Activated CD4-positive, alpha-beta T cell treated with anti-CD3 and anti-CD28 coated beads, Interleukin-2, amount 10 ng/mL, durations not matched to agents 24 days and 14 days (primary cell): Measurements from ENCODE around the gene PAPPA. TPM values are rescaled to one million over a fixed set of nuclear protein-coding genes. Genes with fewer than 3 reads are reported as not detected.

Experiments
- DNase-seq: peaks from one replicate; pipeline ENCODE4 v3.0.0; 2022
- H3K27ac Mint-ChIP-seq: one replicate; pipeline ENCODE4 v1.8.0; 2022; ENCODE audit warnings: mild to moderate bottlenecking, mixed read lengths
- H3K27me3 Mint-ChIP-seq: one replicate; pipeline ENCODE4 v1.8.0; 2022; ENCODE audit warnings: mixed read lengths
- H3K36me3 Mint-ChIP-seq: one replicate; pipeline ENCODE4 v1.8.0; 2022; ENCODE audit warnings: low read depth, mild to moderate bottlenecking, mixed read lengths
- H3K4me1 Mint-ChIP-seq: one replicate; pipeline ENCODE4 v1.8.0; 2021; ENCODE audit warnings: mixed read lengths
- H3K4me3 Mint-ChIP-seq: one replicate; pipeline ENCODE4 v1.8.0; 2022; ENCODE audit warnings: mild to moderate bottlenecking, moderate library complexity, mixed read lengths
- H3K9me3 Mint-ChIP-seq: one replicate; pipeline ENCODE4 v1.8.0; 2021; ENCODE audit warnings: mixed read lengths
- intact Hi-C: fragments of 100-400 bp; cut with micrococcal nuclease; formaldehyde crosslinking; loops from one replicate; pipeline ENCODE4 v1.15.1; 2023
- total RNA-seq: library from RNA; stranded (reverse); gene quantifications from 2 replicates; pipeline ENCODE4 v1.2.3, GENCODE V29; 2022

PAPPA gene
- total RNA-seq, 1 donor from 2014 or later: not detected

GRCh38 chr9:116298878-116299391, 145.3 kb downstream of the PAPPA start:
- Mint-ChIP-seq H3K4me1 (no peaks in the 10 kb centered on the region), H3K4me3 (no peak overlapping the region), H3K36me3 (no peaks in the 10 kb centered on the region), H3K9me3 (no peaks in the 10 kb centered on the region), H3K27me3 (no peaks in the 10 kb centered on the region), H3K27ac (no peak overlapping the region)
- no peak for DNase-seq
- intact Hi-C loops: no loop called here

DNA sequence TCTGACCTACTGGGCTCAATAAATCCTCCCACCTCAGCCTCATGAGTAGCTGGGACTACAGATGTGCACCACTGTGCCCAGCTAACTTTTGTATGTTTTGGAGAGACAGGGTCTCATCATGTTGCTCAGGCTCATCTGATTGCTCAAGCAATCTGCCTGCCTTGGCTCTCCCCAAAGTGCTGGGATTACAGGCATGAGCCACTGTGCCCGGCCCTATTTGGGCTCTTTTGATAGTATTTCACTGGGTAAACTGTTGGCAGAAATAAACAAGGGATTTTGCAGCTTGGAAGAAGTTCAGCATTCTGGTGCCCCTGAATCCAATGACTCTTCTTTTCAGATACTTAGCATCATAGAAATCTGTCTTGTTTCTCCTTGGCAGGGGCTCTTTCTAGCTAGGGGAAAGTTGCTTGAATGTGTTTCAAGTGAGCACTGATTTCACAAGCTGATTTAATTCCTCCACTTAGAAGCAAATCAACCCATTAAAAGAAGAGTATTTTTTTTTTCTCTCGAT, 146.8 kb downstream of the PAPPA start:
- H3K36me3 Mint-ChIP-seq: no peaks in the 10 kb centered on the region
- no peaks in the 10 kb centered on the region for H3K27me3 Mint-ChIP-seq
- intact Hi-C loops: no loop called here
- H3K4me1 Mint-ChIP-seq: no peaks in the 10 kb centered on the region
- no peak overlapping the region for H3K27ac Mint-ChIP-seq
- no peak for DNase-seq
- H3K4me3 Mint-ChIP-seq: no peak overlapping the region
- H3K9me3 Mint-ChIP-seq: no peaks in the 10 kb centered on the region

DNA sequence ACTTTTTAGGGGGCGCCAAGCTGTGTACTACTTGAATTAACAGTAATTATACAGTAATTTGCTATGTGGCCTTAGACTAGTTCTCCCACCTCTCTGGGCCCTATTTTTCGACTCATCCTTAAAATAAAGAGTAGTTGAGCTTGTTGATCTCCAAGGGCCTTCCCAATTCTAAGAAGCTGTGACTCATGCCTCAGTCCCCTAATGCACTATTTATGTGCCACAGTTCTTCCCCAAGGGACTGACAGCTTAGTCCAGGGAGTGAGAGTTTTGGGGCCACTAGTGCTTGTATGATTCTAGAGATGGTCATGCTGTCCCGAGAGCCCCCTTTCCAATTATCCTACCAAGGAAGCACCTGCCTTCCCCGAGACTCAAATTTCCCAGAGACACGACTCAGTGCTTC, 149.7 kb downstream of the PAPPA start:
- H3K27me3 Mint-ChIP-seq: no peaks in the 10 kb centered on the region
- no peak overlapping the region for H3K4me3 Mint-ChIP-seq
- no peak for DNase-seq
- intact Hi-C loops: no loop called here
- H3K36me3 Mint-ChIP-seq: no peaks in the 10 kb centered on the region
- H3K4me1 Mint-ChIP-seq: no peaks in the 10 kb centered on the region
- no peaks in the 10 kb centered on the region for H3K9me3 Mint-ChIP-seq
- no peak overlapping the region for H3K27ac Mint-ChIP-seq

GRCh38 chr9:116303886-116304538, 150.4 kb downstream of the PAPPA start:
- no peak for DNase-seq
- H3K36me3 Mint-ChIP-seq: no peaks in the 10 kb centered on the region
- H3K9me3 Mint-ChIP-seq: no peaks in the 10 kb centered on the region
- intact Hi-C loops: no loop called here
- H3K4me3 Mint-ChIP-seq: no peak overlapping the region
- no peak overlapping the region for H3K27ac Mint-ChIP-seq
- H3K27me3 Mint-ChIP-seq: no peaks in the 10 kb centered on the region
- no peaks in the 10 kb centered on the region for H3K4me1 Mint-ChIP-seq

GRCh38 chr9:116304761-116305160, 151.2 kb downstream of the PAPPA start:
- Mint-ChIP-seq H3K4me3 (no peak overlapping the region), H3K36me3 (no peaks in the 10 kb centered on the region), H3K4me1 (no peaks in the 10 kb centered on the region), H3K27ac (no peak overlapping the region), H3K9me3 (no peaks in the 10 kb centered on the region), H3K27me3 (no peaks in the 10 kb centered on the region)
- intact Hi-C loops: no loop called here
- no peak for DNase-seq

DNA sequence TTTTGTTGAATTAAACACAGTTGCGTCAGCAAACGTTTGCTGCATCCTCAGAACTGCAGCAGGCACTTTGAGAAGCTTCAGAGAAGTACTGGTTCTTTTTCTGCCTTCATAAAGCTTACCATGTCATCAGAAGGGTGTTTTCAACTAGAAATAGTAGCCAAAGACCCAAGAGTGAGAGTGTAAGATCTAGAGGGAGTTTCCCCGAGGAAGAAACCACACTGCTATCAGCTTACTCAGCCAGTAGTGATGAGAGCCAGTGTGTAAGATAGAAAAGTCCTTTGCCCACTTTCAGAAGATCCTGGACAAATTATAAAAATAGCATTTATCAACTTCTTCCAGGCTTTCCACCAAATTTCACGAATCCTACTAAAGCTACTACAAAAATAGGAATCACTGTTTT, 154.5 kb downstream of the PAPPA start:
- H3K4me3 Mint-ChIP-seq: no peak overlapping the region
- no peaks in the 10 kb centered on the region for H3K36me3 Mint-ChIP-seq
- H3K27ac Mint-ChIP-seq: no peak overlapping the region
- intact Hi-C loops: no loop called here
- no peaks in the 10 kb centered on the region for H3K27me3 Mint-ChIP-seq
- no peaks in the 10 kb centered on the region for H3K4me1 Mint-ChIP-seq
- no peaks in the 10 kb centered on the region for H3K9me3 Mint-ChIP-seq
- no peak for DNase-seq

- Mint-ChIP-seq H3K4me1 (no peaks in the 10 kb centered on the region), H3K27me3 (no peaks in the 10 kb centered on the region), H3K4me3 (no peak overlapping the region), H3K27ac (no peak overlapping the region), H3K36me3 (no peaks in the 10 kb centered on the region), H3K9me3 (no peaks in the 10 kb centered on the region)
- intact Hi-C loops: no loop called here
- DNase-seq: no peak
Measured at GRCh38 chr9:116309900-116310611, 156.5 kb downstream of the PAPPA start.

DNA sequence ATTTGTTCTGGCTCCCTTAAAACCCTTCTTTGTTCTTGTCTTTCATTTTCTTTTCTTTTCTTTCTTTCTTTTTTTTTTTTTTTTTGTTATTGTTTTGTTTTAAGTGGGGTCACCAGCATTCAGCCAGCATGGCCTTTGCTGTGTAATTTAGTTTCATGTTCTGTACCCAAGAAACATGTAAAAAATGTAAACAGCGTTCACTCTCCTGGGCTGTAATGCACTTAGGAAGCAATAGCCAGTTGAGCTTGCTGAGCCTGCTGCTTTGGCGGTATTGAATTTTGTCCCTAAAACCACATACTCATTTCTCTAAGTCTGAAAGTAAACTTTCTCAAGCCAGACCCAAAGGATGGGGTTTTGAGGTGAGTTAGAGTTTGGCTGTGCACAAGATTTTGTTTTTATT, 158.6 kb downstream of the PAPPA start:
- Mint-ChIP-seq H3K9me3 (no peaks in the 10 kb centered on the region), H3K4me3 (no peak overlapping the region), H3K27me3 (no peaks in the 10 kb centered on the region), H3K36me3 (no peaks in the 10 kb centered on the region), H3K27ac (no peak overlapping the region), H3K4me1 (no peaks in the 10 kb centered on the region)
- intact Hi-C loops: no loop called here
- DNase-seq: no peak

DNA sequence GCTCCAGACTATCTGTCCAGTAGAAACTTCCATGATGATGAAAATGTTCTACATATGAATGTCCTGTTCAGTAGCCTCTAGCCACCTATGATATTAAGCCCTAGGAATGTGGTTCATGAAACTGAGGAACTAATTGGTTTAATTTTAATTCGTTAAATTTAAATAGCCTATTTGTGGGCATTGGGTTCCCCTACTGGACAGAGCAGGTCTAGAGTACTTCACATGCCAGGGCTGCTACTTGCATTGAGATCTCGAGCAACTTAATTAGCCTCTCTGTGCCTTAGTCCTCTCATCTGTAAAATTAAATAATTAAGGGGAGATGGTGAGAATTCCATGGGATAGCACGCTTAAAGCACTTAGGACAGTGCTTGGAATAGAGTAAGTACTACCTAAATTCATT, 160.0 kb downstream of the PAPPA start:
- intact Hi-C loops: no loop called here
- Mint-ChIP-seq H3K4me3 (no peak overlapping the region), H3K27me3 (no peaks in the 10 kb centered on the region), H3K9me3 (no peaks in the 10 kb centered on the region), H3K27ac (no peak overlapping the region), H3K4me1 (no peaks in the 10 kb centered on the region), H3K36me3 (no peaks in the 10 kb centered on the region)
- DNase-seq: no peak

GRCh38 chr9:116316246-116316645, 162.7 kb downstream of the PAPPA start:
- Mint-ChIP-seq H3K27ac (no peak overlapping the region), H3K9me3 (no peaks in the 10 kb centered on the region), H3K27me3 (no peaks in the 10 kb centered on the region), H3K36me3 (no peaks in the 10 kb centered on the region), H3K4me3 (no peak overlapping the region), H3K4me1 (no peaks in the 10 kb centered on the region)
- DNase-seq: no peak
- intact Hi-C loops: no loop called here

DNA sequence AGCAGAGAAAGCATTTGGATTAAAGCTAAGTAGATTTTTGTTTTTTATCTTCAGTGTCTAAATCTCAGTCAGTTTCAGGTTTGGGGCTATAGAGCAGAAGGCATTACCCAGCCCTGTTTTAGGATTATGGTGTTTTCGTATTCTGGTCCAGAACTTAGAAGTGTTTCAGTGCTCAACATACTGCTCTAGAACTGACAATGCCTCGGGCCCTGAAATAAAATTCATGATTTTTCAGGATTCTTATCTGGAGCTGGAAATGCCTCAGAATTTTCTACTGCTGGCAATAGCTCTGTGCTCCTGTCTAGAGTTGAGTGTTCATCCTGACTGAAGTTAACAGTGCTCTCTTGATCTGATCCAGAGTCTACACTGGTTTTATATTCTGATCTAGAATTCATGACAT, 163.9 kb downstream of the PAPPA start:
- no peaks in the 10 kb centered on the region for H3K36me3 Mint-ChIP-seq
- H3K4me3 Mint-ChIP-seq: no peak overlapping the region
- no peaks in the 10 kb centered on the region for H3K27me3 Mint-ChIP-seq
- H3K27ac Mint-ChIP-seq: no peak overlapping the region
- intact Hi-C loops: no loop called here
- H3K4me1 Mint-ChIP-seq: no peaks in the 10 kb centered on the region
- DNase-seq: no peak
- H3K9me3 Mint-ChIP-seq: no peaks in the 10 kb centered on the region

DNA sequence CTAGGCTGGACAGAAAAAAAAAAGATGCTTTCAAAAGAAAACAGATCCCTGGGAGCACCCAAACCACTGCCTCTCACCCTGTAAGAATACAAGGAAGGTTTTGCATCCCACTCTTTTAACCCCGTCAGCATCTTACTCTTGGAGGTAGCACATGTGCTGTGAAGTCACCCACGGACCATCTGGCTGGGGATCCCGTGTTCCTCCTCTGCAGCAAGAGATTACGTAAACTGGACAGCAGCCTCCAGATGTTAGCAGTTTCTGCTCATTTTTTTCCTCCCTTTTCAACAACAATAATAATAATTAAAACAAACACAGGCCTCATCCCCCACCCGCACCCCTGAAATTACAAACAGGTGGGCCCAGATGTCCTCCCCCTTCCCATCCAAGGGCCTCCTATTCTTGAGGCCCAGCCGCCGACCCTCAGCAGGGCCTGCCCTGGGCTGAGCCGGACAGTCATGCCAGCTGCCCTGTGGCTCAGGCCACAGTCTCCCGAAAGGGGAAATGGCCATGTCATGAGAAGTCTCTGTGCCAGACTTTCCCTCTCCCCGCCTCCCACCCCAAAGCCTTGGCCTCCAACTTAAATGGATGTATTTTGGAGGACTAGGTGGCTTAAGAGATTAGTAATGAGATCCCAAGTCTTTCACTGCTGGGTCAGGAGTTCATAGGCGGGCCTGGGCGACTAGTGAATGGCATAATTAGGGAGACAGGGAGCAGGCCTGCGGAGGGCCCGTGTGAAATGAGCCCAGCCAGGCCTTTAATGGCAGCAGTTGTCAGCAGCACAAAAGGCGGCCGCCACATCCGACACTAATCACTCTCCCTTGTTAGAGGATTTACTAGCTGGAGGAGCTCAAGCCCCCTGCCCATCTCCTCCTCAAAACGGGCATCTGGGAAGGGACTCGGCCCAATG, 165.1 kb downstream of the PAPPA start:
- no peak for DNase-seq
- Mint-ChIP-seq H3K9me3 (no peaks in the 10 kb centered on the region), H3K27ac (no peak overlapping the region), H3K4me1 (no peaks in the 10 kb centered on the region), H3K4me3 (no peak overlapping the region), H3K27me3 (no peaks in the 10 kb centered on the region), H3K36me3 (no peaks in the 10 kb centered on the region)
- intact Hi-C loops: no loop called here

DNA sequence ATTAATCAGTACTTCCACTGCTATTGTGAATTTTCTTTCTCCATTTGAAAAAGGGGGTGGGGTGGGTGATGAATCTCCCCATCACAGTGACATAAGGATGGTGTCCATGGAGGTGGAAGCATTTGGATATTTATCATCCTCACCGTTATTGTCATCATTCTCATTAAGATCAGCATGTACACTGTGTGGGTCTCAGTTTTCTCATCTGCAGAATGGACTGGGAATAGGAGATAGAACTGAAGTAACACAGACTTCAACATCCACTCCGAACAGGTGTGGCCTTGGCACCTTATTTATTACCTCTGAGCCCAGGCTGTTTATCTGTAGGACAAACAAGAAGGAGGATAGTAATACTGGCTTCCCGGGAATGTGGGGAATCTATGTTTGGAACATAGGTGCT, 165.9 kb downstream of the PAPPA start:
- Mint-ChIP-seq H3K4me3 (no peak overlapping the region), H3K9me3 (no peaks in the 10 kb centered on the region)
- DNase-seq: no peak

DNA sequence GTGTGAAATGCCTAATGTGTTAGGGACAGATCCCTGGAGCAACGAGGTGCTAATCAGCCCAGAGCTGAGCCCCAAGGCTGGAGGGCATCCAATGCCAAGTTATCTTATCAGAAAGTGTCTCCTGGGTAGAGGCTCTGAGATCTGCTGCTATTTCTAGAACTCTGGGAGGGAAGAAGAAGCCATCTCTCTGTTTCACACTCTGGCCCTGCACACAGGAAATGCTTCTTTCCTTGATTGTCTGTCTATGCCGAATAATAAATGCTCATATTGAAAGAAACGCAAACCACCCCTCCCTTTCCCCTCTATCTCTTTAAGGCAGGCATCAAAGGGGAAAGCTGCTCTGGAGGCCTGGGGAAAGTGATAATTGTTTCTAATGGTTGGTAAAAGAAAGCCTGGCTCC, 166.7 kb downstream of the PAPPA start:
- no peaks in the 10 kb centered on the region for H3K36me3 Mint-ChIP-seq
- H3K27ac Mint-ChIP-seq: no peak overlapping the region
- no peaks in the 10 kb centered on the region for H3K4me1 Mint-ChIP-seq
- no peaks in the 10 kb centered on the region for H3K27me3 Mint-ChIP-seq
- no peak overlapping the region for H3K4me3 Mint-ChIP-seq
- H3K9me3 Mint-ChIP-seq: no peaks in the 10 kb centered on the region
- DNase-seq: no peak
- intact Hi-C loops: no loop called here

More for the DNA sequence above, 165.9 kb downstream of the PAPPA start:
- Mint-ChIP-seq H3K27ac (no peak overlapping the region), H3K4me1 (no peaks in the 10 kb centered on the region), H3K27me3 (no peaks in the 10 kb centered on the region), H3K36me3 (no peaks in the 10 kb centered on the region)
- intact Hi-C loops: no loop called here
